Adrenal gland (tissue), 12 donors: ENCODE measurements around the gene SLC22A6. TPM values are rescaled to one million over a fixed set of nuclear protein-coding genes. Genes with fewer than 3 reads are reported as not detected.

Experiments used
- DNase-seq, 7 donors: peaks; one replicate each; pipeline ENCODE4 v3.0.0-alpha.2; 2019 to 2020
- H3K27ac ChIP-seq, 5 donors: fragments of 200-600 bp; sonication (generic) in 4 of 5; 1 replicate in 3 of 5; 2 replicates in 2 of 5; pipeline versions ENCODE4 v1.5.1 to v1.8.0; 2016 to 2020; ENCODE audit warnings: mild to moderate bottlenecking in 1 of 5
- H3K27me3 ChIP-seq: fragments of 200-600 bp; 2 replicates; pipeline ENCODE4 v1.8.0; 2021
- H3K36me3 ChIP-seq, 2 donors: fragments of 200-600 bp; replicated peaks in 1 of 2; 1 replicate in 1 of 2; 2 replicates in 1 of 2; pipeline versions ENCODE4 v1.5.1 to v1.8.0; 2018 to 2022
- H3K4me1 ChIP-seq, 2 donors: fragments of 200-600 bp; replicated peaks in 1 of 2; 1 replicate in 1 of 2; 2 replicates in 1 of 2; pipeline versions ENCODE4 v1.5.1 to v1.8.0; 2018 to 2021
- H3K4me3 ChIP-seq, 4 donors: fragments of 200-600 bp; sonication (generic) in 3 of 4; one replicate each; pipeline ENCODE4 v1.5.1; 2016 to 2018
- H3K9me3 ChIP-seq, 3 donors: fragments of 200-600 bp; sonication (generic) in 1 of 3; replicated peaks in 1 of 3; 1 replicate in 2 of 3; 2 replicates in 1 of 3; pipeline versions ENCODE4 v1.5.1 to v1.8.0; 2016 to 2021
- CTCF ChIP-seq, 6 experiments: fragments of 450-650 bp in 4 of 6; fragments of 200-600 bp in 2 of 6; sonication (generic) in 1 of 6; IDR thresholded peaks; 1 replicate in 5 of 6; 2 replicates in 1 of 6; pipeline versions ENCODE4 v1.5.1 to v1.8.0; 2016 to 2021; ENCODE audit warnings: antibody characterized with exemption in 6 of 6, mild to moderate bottlenecking in 2 of 6, moderate library complexity in 1 of 6
- POLR2A ChIP-seq, 2 donors: fragments of 450-650 bp; IDR thresholded peaks; one replicate each; pipeline ENCODE4 v1.6.1; 2017; ENCODE audit warnings: antibody characterized with exemption in 2 of 2, mild to moderate bottlenecking in 2 of 2, moderate library complexity in 1 of 2
- WGBS, 4 donors: extraction: QIAGEN DNeasy Blood & Tissue Kit in 2 of 4; methylation state at CpG; one replicate each; pipeline versions ENCODE4 v1.1.5 to v1.1.7; 2013 to 2017; 5-methylcytosine and 5-hydroxymethylcytosine counted together
- intact Hi-C, 2 donors: fragments of 100-400 bp; cut with DNase I; formaldehyde crosslinking; loops; one replicate each; pipeline versions ENCODE4 v1.14.1 to v1.15.0; 2022 to 2023
- polyA plus RNA-seq, 3 donors: library from polyadenylated mRNA; stranded (reverse); fragments of 200-250 nt in 2 of 3; fragments of 350-450 nt in 1 of 3; fragmentation: Illumina TruSeq in 1 of 3; extraction: RNeasy Lipid Tissue Mini Kit (QIAGEN cat#74804) in 1 of 3; gene quantifications; one replicate each; pipeline ENCODE4 v1.2.3, GENCODE V29; 2013 to 2014
- total RNA-seq, 9 donors: library from RNA; depleted of rRNA in 4 of 9; stranded (reverse); fragments of >200 nt in 4 of 9; fragments of 120-200 nt in 1 of 9; fragmentation: NEBNext Ultra II Directional in 1 of 9; extraction: Animal tissue kit (Norgen Biotek cat#: 25700) in 1 of 9; gene quantifications; one replicate each; pipeline versions ENCODE4 v1.1.0 to v1.2.4, GENCODE V29; 2013 to 2023
- donor health status: healthy with polysubstance abuse.
- donor health status: Bipolar disorder and iron deficiency.
- donor health status: DM: yes; HTN: yes; CAD: no.
- donor health status: DM: no; HTN: no; CAD: no.
- donor health status: DM: no; HTN: no; CAD: no.
- donor health status: DM: yes; HTN: yes; CAD: no.

Gene SLC22A6
- total and polyA plus RNA-seq, 12 donors: not detected

DNA sequence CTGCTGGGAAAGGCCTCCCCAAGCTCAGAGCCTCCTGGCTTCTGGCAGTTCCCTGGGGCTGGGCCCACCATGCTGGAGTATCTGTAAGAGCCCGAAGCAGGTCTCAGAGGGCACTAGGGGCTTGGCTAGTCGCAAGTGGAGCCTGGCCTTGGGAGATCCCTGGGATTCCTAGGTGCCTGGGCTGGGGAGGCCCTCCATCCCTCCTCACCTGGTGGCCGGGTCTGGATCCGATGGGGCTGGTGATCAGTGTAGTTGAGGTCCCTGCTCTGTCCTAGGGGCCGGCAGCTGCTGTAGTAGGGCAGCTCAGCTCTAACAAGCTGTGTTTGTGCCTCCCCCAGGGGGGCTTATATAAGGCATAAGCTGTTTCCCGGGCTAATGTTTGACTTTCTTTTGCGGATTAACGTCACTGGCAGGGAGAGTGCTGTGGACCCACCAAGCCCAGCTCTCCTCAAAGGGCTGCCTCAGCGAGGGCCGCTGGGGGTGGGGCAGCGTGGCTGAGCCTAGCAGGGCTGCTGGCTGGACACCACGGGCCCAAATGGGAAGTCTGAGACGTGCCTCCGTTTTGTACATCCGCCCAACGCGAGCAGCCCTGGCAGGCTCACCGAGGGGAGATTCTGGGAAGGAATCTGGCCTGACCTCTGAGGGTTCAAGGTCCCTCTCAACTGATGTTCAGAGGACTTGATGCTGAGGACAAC is 30.9 kb upstream of the SLC22A6 start, which contains the start of gene SLC22A8:
Gene SLC22A8 (minus strand): TSS at position 321 of the 695 bp plus-strand sequence. CDS start 883 bp downstream, outside the sequence.
- intact Hi-C loops: no loop called here
- H3K4me3 ChIP-seq: no peak within 1 kb of the TSS
- H3K27ac ChIP-seq: no peak within 1 kb of the TSS
- WGBS, 4 donors: 67 to 79% (median 71%) methylated on average over 10 to 18 of the region's 18 CpGs
- no peaks in the 10 kb centered on the region for H3K36me3 ChIP-seq
- no peaks in the 10 kb centered on the region for H3K4me1 ChIP-seq
- no peak for DNase-seq
- no peaks in the 10 kb centered on the region for H3K9me3 ChIP-seq
- no peak for TF ChIP-seq CTCF (IDR thresholded peaks at IDR 0.05)
- TF ChIP-seq POLR2A (IDR thresholded peaks at IDR 0.05): no peak
- H3K27me3 ChIP-seq: no peaks in the 10 kb centered on the region

DNA sequence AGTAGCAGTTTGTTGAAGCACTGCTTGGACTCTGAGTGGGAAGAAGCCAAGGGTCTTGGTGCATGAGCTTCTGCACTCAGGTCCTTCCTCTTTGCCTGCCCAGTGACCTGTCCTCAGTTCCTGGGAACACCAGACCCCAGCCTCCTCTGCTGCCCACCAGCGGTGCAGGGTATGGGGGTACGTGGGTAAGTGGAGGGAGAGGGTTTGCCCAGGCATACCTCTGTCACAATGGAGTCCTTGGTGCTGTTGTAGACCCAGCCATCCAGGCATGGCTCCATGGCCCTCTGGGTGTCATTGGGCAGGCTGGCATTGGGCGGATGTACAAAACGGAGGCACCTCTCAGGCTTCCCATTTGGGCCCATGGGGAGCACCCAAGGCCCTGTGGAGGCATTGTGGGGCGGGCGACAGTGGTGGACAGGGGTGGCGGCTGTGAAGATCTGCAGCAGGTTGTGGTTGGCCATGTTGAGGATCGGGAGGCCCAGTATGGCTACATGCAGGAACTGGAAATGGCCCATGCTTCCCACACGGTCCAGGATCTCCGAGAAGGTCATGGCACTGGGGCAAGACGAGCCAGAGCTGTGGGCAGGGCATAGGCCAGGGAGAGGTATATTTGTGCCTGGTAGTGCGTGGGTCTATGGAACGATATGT is 29.8 kb upstream of the SLC22A6 start:
- H3K27me3 ChIP-seq: no peaks in the 10 kb centered on the region
- H3K9me3 ChIP-seq: no peaks in the 10 kb centered on the region
- H3K36me3 ChIP-seq: no peaks in the 10 kb centered on the region
- 80 to 92% (median 86%) methylated on average over 10 to 13 of the region's 13 CpGs for WGBS, 4 donors
- TF ChIP-seq CTCF (IDR thresholded peaks at IDR 0.05) (no peak), POLR2A (IDR thresholded peaks at IDR 0.05) (no peak)
- intact Hi-C loops: no loop called here
- no peaks in the 10 kb centered on the region for H3K4me1 ChIP-seq
- no peak for DNase-seq
- H3K27ac ChIP-seq: no peak overlapping the region
- no peak overlapping the region for H3K4me3 ChIP-seq

GRCh38 chr11:63012839-63013238 is 28.1 kb upstream of the SLC22A6 start:
- H3K27ac ChIP-seq: no peak overlapping the region
- DNase-seq: no peak
- no peaks in the 10 kb centered on the region for H3K36me3 ChIP-seq
- H3K4me1 ChIP-seq: no peaks in the 10 kb centered on the region
- no peaks in the 10 kb centered on the region for H3K27me3 ChIP-seq
- H3K4me3 ChIP-seq: no peak overlapping the region
- intact Hi-C loops: no loop called here
- TF ChIP-seq CTCF (IDR thresholded peaks at IDR 0.05) (no peak), POLR2A (IDR thresholded peaks at IDR 0.05) (no peak)
- 84 to 89% (median 87%) methylated on average over 1 of the region's 1 CpG for WGBS, 4 donors
- no peaks in the 10 kb centered on the region for H3K9me3 ChIP-seq

GRCh38 chr11:63012430-63012829 is 27.7 kb upstream of the SLC22A6 start:
- TF ChIP-seq POLR2A (IDR thresholded peaks at IDR 0.05): no peak
- no peak for TF ChIP-seq CTCF (IDR thresholded peaks at IDR 0.05)
- Histone ChIP-seq H3K27ac (no peak overlapping the region), H3K4me3 (no peak overlapping the region), H3K27me3 (no peaks in the 10 kb centered on the region), H3K4me1 (no peaks in the 10 kb centered on the region), H3K9me3 (no peaks in the 10 kb centered on the region), H3K36me3 (no peaks in the 10 kb centered on the region)
- 83 to 86% (median 84%) methylated on average over 11 of the region's 11 CpGs for WGBS, 4 donors
- no peak for DNase-seq
- intact Hi-C loops: no loop called here
